GM12892 (cell line): ENCODE measurements around the gene MYO18B.

Experiments
- POLR2AphosphoS5 ChIP-seq: IDR thresholded peaks from 2 replicates; pipeline ENCODE4 v1.6.1; 2011; ENCODE audit warnings: low read depth, low read length, control low read depth
- TAF1 ChIP-seq: IDR thresholded peaks from 2 replicates; pipeline ENCODE4 v1.6.1; 2011; ENCODE audit warnings: low read depth, mild to moderate bottlenecking, control low read depth, low read length, borderline replicate concordance

GRCh38 chr22:25706197-25706596, 35.8 kb upstream of the MYO18B start:
- TF ChIP-seq POLR2AphosphoS5 = no peak
- no peak for TF ChIP-seq TAF1
